Spleen (tissue), 11 donors: ENCODE results near the gene RAD17. TPM values are rescaled to one million over a fixed set of nuclear protein-coding genes. Genes with fewer than 3 reads are reported as not detected.
A peak's percentile ranks its signal among the peaks of the same experiment; 100 is the strongest.

Source experiments
- DNase-seq: peaks from one replicate; pipeline ENCODE4 v3.0.0-alpha.2; 2020
- H3K27ac ChIP-seq, 8 donors: fragments of 200-600 bp; sonication (generic) in 7 of 8; 1 replicate in 4 of 8; 2 replicates in 4 of 8; pipeline versions ENCODE4 v1.5.0 to v1.8.0; 2016 to 2021; ENCODE audit warnings: inconsistent platforms in 4 of 8, mild to moderate bottlenecking in 4 of 8, moderate library complexity in 1 of 8
- H3K27me3 ChIP-seq, 7 donors: fragments of 200-600 bp; sonication (generic) in 6 of 7; replicated peaks in 1 of 7; 1 replicate in 4 of 7; 2 replicates in 3 of 7; pipeline versions ENCODE4 v1.5.0 to v1.8.0; 2016 to 2021; ENCODE audit warnings: inconsistent platforms in 3 of 7, mild to moderate bottlenecking in 1 of 7
- H3K36me3 ChIP-seq, 6 donors: fragments of 200-600 bp; sonication (generic) in 5 of 6; 1 replicate in 4 of 6; 2 replicates in 2 of 6; pipeline versions ENCODE4 v1.5.0 to v1.8.0; 2016 to 2021; ENCODE audit warnings: inconsistent platforms in 2 of 6
- H3K4me1 ChIP-seq, 6 donors: fragments of 200-600 bp; sonication (generic) in 5 of 6; 1 replicate in 3 of 6; 2 replicates in 3 of 6; pipeline versions ENCODE4 v1.5.0 to v1.8.0; 2016 to 2021; ENCODE audit warnings: inconsistent platforms in 3 of 6
- H3K4me3 ChIP-seq, 8 donors: fragments of 200-600 bp; sonication (generic) in 7 of 8; 1 replicate in 4 of 8; 2 replicates in 4 of 8; pipeline versions ENCODE4 v1.5.0 to v1.8.0; 2016 to 2021; ENCODE audit warnings: inconsistent platforms in 4 of 8, mild to moderate bottlenecking in 4 of 8, moderate library complexity in 2 of 8
- H3K9me3 ChIP-seq, 8 donors: fragments of 200-600 bp; sonication (generic) in 7 of 8; 1 replicate in 4 of 8; 2 replicates in 4 of 8; pipeline versions ENCODE4 v1.5.0 to v1.8.0; 2016 to 2021; ENCODE audit warnings: inconsistent platforms in 4 of 8
- POLR2A ChIP-seq, 3 donors: fragments of 450-650 bp; IDR thresholded peaks; one replicate each; pipeline ENCODE4 v1.5.1; 2017; ENCODE audit warnings: antibody characterized with exemption in 3 of 3, mild to moderate bottlenecking in 1 of 3
- POLR2AphosphoS5 ChIP-seq, 3 donors: sonication (generic); formaldehyde crosslinking; IDR thresholded peaks; one replicate each; pipeline ENCODE4 v1.5.1; 2017; ENCODE audit warnings: antibody characterized with exemption in 3 of 3
- WGBS, 5 donors: extraction: QIAGEN DNeasy Blood & Tissue Kit in 3 of 5; methylation state at CpG; one replicate each; pipeline versions ENCODE4 v1.1.5 to v1.1.7; 2013 to 2018; 5-methylcytosine and 5-hydroxymethylcytosine counted together
- intact Hi-C: fragments of 100-400 bp; cut with DNase I; formaldehyde crosslinking; loops from one replicate; pipeline ENCODE4 v1.15.0; 2023; ENCODE audit warnings: low total_unique reads
- polyA plus RNA-seq, 3 donors: library from polyadenylated mRNA; stranded (reverse); fragments of 200-250 nt; gene quantifications; one replicate each; pipeline ENCODE4 v1.2.1, GENCODE V29; 2013
- total RNA-seq, 7 donors: library from RNA; depleted of rRNA in 3 of 7; stranded (reverse); fragments of >200 nt in 3 of 7; fragmentation: NEBNext Ultra II Directional in 4 of 7; extraction: Animal tissue kit (Norgen Biotek cat#: 25700) in 4 of 7; gene quantifications; one replicate each; pipeline versions ENCODE4 v1.1.0 to v1.2.1, GENCODE V29; 2016 to 2021
- TF ChIP-seq, protein P1 (sequence below), 11 experiments: fragments of 200-600 bp in 7 of 11; fragments of 450-650 bp in 4 of 11; sonication (generic) in 4 of 11; IDR thresholded peaks in 8 of 11; conservative IDR thresholded peaks in 3 of 11; 1 replicate in 7 of 11; 2 replicates in 4 of 11; pipeline versions ENCODE4 v1.4.0 to v1.8.0; 2016 to 2021; ENCODE audit warnings: antibody characterized with exemption in 11 of 11, inconsistent platforms in 4 of 11, mild to moderate bottlenecking in 1 of 11
- donor health status: healthy with polysubstance abuse.
- donor health status: DM: no; HTN: no; CAD: no; lungs with moderate emphysema.
- donor health status: DM: no; HTN: no; CAD: no.
- donor health status: Bipolar disorder and iron deficiency.
- donor health status: healthy.
- donor health status: DM: no; HTN: no; CAD: no.
- donor health status: DM: yes; HTN: yes; CAD: no.

RAD17 gene
- total and polyA plus RNA-seq, 10 donors, result 13.0 to 28.5 (median 17.9) TPM

- no peak for DNase-seq
- no peaks in the 10 kb centered on the region for H3K27me3 ChIP-seq
- no peak overlapping the region for H3K4me3 ChIP-seq
- TF ChIP-seq POLR2A (IDR thresholded peaks at IDR 0.05) (no peak), POLR2AphosphoS5 (IDR thresholded peaks at IDR 0.05) (no peak)
- TF ChIP-seq, protein P1, sequence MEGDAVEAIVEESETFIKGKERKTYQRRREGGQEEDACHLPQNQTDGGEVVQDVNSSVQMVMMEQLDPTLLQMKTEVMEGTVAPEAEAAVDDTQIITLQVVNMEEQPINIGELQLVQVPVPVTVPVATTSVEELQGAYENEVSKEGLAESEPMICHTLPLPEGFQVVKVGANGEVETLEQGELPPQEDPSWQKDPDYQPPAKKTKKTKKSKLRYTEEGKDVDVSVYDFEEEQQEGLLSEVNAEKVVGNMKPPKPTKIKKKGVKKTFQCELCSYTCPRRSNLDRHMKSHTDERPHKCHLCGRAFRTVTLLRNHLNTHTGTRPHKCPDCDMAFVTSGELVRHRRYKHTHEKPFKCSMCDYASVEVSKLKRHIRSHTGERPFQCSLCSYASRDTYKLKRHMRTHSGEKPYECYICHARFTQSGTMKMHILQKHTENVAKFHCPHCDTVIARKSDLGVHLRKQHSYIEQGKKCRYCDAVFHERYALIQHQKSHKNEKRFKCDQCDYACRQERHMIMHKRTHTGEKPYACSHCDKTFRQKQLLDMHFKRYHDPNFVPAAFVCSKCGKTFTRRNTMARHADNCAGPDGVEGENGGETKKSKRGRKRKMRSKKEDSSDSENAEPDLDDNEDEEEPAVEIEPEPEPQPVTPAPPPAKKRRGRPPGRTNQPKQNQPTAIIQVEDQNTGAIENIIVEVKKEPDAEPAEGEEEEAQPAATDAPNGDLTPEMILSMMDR (IDR thresholded peaks at IDR 0.05 in 8 of 11, conservative IDR thresholded peaks at IDR 0.05 in 3 of 11), result no peak
- 96 to 100% (median 97%) methylated on average over 1 of the region's 1 CpG for WGBS, 5 donors
- peaks cover 0 to 29% (median 0%) of the 10 kb centered on the region in 6 donors for H3K4me1 ChIP-seq
- intact Hi-C loops, result loop anchor here (10.0 kb wide), 1 partner anchor 266 kb away; the partner anchor contains the start of gene SLC30A5
- H3K36me3 ChIP-seq, result peaks cover 3 to 71% (median 23%) of the 10 kb centered on the region in 6 donors
- H3K9me3 ChIP-seq, result no peaks in the 10 kb centered on the region
- no peak overlapping the region for H3K27ac ChIP-seq
These were observed 9.2 kb upstream of the RAD17 start for GRCh38 chr5:69360442-69360841.

GRCh38 chr5:69364414-69364813 is 5.2 kb upstream of the RAD17 start:
- TF ChIP-seq, protein P1 (IDR thresholded peaks at IDR 0.05 in 8 of 11, conservative IDR thresholded peaks at IDR 0.05 in 3 of 11), result peak in 3 of 11 experiments; percentile 11 to 27 (median 16)
- TF ChIP-seq POLR2A (IDR thresholded peaks at IDR 0.05), result no peak
- 54 to 65% (median 62%) methylated on average over 3 of the region's 3 CpGs for WGBS, 5 donors
- H3K4me3 ChIP-seq, result no peak overlapping the region
- no peak for DNase-seq
- intact Hi-C loops, result loop anchor here (10.0 kb wide), 1 partner anchor 270 kb away; the partner anchor contains the start of gene SLC30A5
- H3K9me3 ChIP-seq, result no peaks in the 10 kb centered on the region
- no peak overlapping the region for H3K27ac ChIP-seq
- peaks cover 3 to 68% (median 39%) of the 10 kb centered on the region in 6 donors for H3K36me3 ChIP-seq
- H3K4me1 ChIP-seq, result peaks cover 11 to 52% (median 24%) of the 10 kb centered on the region in 6 donors
- no peaks in the 10 kb centered on the region for H3K27me3 ChIP-seq

DNA sequence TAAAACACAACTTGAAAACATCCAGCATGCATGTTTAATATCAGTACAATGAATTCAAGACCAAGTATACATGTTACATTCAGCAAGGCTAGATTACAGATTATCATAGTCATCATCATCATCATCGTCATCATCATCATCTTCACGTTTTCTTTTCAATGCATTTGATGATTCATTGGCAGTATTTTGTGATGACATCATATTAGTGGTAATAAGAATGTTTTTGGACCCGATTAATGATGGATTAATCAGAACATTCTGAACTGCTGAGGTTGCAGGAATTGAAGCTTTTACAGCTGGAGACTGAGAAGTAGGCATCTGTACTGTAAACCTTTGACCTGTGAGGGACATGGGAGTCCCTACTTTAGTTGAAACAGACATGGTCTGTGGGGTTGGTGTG is 4.8 kb upstream of the RAD17 start:
- Histone ChIP-seq H3K27ac (no peak overlapping the region), H3K4me3 (no peak overlapping the region), H3K27me3 (no peaks in the 10 kb centered on the region), H3K9me3 (no peaks in the 10 kb centered on the region), H3K36me3 (peaks cover 3 to 66% (median 39%) of the 10 kb centered on the region in 6 donors), H3K4me1 (peaks cover 11 to 52% (median 24%) of the 10 kb centered on the region in 6 donors)
- 79 to 92% (median 90%) methylated on average over 3 of the region's 3 CpGs for WGBS, 5 donors
- intact Hi-C loops, result loop anchor here (10.0 kb wide), 1 partner anchor 270 kb away; the partner anchor contains the start of gene SLC30A5
- TF ChIP-seq POLR2AphosphoS5 (IDR thresholded peaks at IDR 0.05) (no peak), POLR2A (IDR thresholded peaks at IDR 0.05) (no peak)
- TF ChIP-seq, protein P1 (IDR thresholded peaks at IDR 0.05 in 8 of 11, conservative IDR thresholded peaks at IDR 0.05 in 3 of 11), result no peak
- DNase-seq, result no peak

DNA sequence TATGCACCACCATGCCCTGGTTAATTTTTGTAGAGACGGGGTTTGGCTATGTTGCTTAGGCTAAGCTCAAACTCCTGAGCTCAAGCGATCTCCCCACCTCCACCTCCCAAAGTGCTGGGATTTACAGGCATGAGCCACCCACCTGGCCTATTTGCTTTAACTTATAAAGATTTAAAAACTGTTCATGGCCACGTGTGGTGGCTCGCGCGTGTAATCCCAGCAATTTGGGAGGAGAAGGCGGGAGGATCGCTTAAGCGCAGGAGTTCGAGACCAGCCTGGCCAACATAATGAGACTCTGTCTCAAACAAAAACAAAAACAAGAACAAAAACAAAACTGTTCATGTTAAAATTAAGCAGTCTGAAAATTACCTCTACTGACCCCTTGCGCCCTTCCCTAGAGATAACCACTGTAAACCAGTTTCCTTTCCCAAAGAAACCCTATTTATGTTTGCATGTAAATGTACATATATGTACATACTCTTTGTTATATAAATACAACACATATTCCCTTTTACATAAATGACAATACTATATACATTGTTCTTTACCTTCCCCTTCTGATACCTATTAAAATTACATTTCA is 1.8 kb upstream of the RAD17 start:
- WGBS, 5 donors, result 87 to 94% (median 93%) methylated on average over 11 of the region's 11 CpGs
- DNase-seq, result no peak
- Histone ChIP-seq H3K4me3 (peak overlapping the region in 5 of 8 donors; percentile 85 to 96 (median 88)), H3K4me1 (peaks cover 21 to 80% (median 49%) of the 10 kb centered on the region in 6 donors), H3K27ac (peak overlapping the region in 2 of 8 donors; percentile 98), H3K36me3 (peaks cover 3 to 50% (median 36%) of the 10 kb centered on the region in 6 donors), H3K27me3 (no peaks in the 10 kb centered on the region), H3K9me3 (no peaks in the 10 kb centered on the region)
- TF ChIP-seq POLR2A (IDR thresholded peaks at IDR 0.05) (no peak), POLR2AphosphoS5 (IDR thresholded peaks at IDR 0.05) (no peak)
- TF ChIP-seq, protein P1 (IDR thresholded peaks at IDR 0.05 in 8 of 11, conservative IDR thresholded peaks at IDR 0.05 in 3 of 11), result no peak
- intact Hi-C loops, result loop anchor here (10.0 kb wide), 1 partner anchor 273 kb away; the partner anchor contains the start of gene SLC30A5
